ENCODE measurements around the gene TSPAN18.

DNA sequence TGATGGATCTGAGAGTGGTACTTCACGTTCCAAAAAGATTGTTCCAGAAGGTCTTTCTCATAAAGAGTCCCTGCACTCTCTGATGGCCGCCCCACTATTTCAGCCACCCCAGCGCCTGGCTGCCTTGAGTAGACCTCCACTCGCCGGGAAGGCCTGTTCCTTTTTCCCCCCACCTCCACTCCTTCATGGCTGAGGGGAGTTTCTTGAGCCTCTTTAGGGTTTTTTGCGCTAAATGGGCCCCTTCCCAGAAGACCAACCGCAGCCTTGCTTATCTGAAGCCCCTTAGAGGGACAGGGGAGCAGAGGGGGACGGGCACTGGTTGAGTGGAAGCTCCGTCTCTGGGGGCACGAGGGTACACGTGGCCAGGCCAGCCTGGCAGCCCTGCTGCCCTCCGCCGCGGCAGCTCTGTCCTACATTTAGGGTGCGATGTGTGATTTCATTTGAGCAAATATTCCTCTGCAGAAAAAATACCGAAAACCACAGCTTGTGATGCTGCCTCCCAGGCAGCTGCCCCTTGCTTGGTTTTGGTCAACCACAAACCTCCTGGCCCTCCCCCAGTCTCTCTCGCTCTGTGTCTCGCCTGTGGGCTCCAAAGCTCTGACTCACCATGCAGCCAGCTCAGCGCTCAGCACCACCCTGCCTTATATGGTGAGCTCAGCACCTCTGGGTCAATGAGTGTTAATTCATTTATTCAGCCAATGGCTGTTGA is 135.2 kb downstream of the TSPAN18 start:
- no peak for TF ChIP-seq EZH2 (IDR thresholded peaks at IDR 0.05; ENCODE audit: borderline replicate concordance, low read depth, low read length, poor library complexity, severe bottlenecking)
- TF ChIP-seq, protein P1, sequence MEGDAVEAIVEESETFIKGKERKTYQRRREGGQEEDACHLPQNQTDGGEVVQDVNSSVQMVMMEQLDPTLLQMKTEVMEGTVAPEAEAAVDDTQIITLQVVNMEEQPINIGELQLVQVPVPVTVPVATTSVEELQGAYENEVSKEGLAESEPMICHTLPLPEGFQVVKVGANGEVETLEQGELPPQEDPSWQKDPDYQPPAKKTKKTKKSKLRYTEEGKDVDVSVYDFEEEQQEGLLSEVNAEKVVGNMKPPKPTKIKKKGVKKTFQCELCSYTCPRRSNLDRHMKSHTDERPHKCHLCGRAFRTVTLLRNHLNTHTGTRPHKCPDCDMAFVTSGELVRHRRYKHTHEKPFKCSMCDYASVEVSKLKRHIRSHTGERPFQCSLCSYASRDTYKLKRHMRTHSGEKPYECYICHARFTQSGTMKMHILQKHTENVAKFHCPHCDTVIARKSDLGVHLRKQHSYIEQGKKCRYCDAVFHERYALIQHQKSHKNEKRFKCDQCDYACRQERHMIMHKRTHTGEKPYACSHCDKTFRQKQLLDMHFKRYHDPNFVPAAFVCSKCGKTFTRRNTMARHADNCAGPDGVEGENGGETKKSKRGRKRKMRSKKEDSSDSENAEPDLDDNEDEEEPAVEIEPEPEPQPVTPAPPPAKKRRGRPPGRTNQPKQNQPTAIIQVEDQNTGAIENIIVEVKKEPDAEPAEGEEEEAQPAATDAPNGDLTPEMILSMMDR (conservative IDR thresholded peaks at IDR 0.05; ENCODE audit: low read depth, low read length), result no peak

Data from A673 (cell line).